ENCODE results near the gene CKB. TPM values are rescaled to one million over a fixed set of nuclear protein-coding genes. Genes with fewer than 3 reads are reported as not detected.

CKB gene
- total RNA-seq, 1 experiment from 2014 or later: 611 TPM

DNA sequence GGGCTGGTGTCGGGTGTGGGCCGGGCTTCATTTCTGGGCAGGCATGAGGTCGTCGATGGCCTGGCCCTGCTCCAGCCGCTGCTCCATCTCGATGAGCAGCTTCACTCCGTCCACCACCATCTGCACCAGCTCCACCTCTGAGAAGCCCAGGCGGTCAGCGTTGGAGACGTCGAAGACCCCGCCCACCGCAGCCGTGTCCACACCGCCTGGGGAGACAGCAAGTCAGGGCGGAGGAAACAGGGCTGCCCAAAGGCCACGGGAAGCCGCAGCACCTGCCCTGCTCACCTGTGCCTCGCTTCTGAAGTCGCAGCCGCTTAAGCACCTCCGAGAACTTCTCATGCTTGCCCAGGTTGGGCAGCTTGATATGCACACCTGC is 2.8 kb downstream of the CKB start:
- no peaks in the 10 kb centered on the region for H3K9me3 Mint-ChIP-seq (ENCODE audit: unreplicated experiment)
- no peaks in the 10 kb centered on the region for H3K27me3 Mint-ChIP-seq (ENCODE audit: insufficient read depth, unreplicated experiment)
- H3K4me1 Mint-ChIP-seq (ENCODE audit: low read depth, unreplicated experiment): peaks cover 13% of the 10 kb centered on the region
- Histone ChIP-seq H3K27me3 (replicated peaks; ENCODE audit: control insufficient read depth, insufficient read depth, low read length) (no peaks in the 10 kb centered on the region), H3K4me1 (peaks cover 32% of the 10 kb centered on the region), H3K9me3 (no peaks in the 10 kb centered on the region), H3K36me3 (ENCODE audit: control insufficient read depth, insufficient read depth, low read length) (peaks cover 9% of the 10 kb centered on the region), H3K4me3 (ENCODE audit: low read depth, low read length) (peak overlapping the region; percentile 95)
- BruUV-seq (replicated peaks): TSS peak; percentile 77
- POLR2A ChIA-PET: no interaction called here
- H3K27ac Mint-ChIP-seq (ENCODE audit: unreplicated experiment): peak overlapping the region; percentile 40
- H3K36me3 Mint-ChIP-seq (ENCODE audit: insufficient read depth, unreplicated experiment): peaks cover 48% of the 10 kb centered on the region
- H3K4me3 Mint-ChIP-seq (ENCODE audit: unreplicated experiment): peak overlapping the region; percentile 74
- DNase-seq: no peak
- intact Hi-C loops (cut with micrococcal nuclease; ENCODE audit: unreplicated experiment): no loop called here
- TF ChIP-seq CTCF (IDR thresholded peaks at IDR 0.05; ENCODE audit: insufficient read depth in 1 of 2, low read depth in 1 of 2, low read length in 1 of 2, severe bottlenecking in 1 of 2, unreplicated experiment in 1 of 2): no peak
- CTCF ChIA-PET: interaction anchor here (0.6 to 2.8 kb wide), 4 partner anchors 23 to 42 kb away, joined by 4 to 49 read pairs (median 12); no protein-coding TSS in a partner anchor

- H3K27me3 ChIP-seq (replicated peaks; ENCODE audit: control insufficient read depth, insufficient read depth, low read length): no peaks in the 10 kb centered on the region
- H3K36me3 ChIP-seq (ENCODE audit: control insufficient read depth, insufficient read depth, low read length): peaks cover 9% of the 10 kb centered on the region
- BruUV-seq (replicated peaks): no TSS peak
- TF ChIP-seq CTCF (IDR thresholded peaks at IDR 0.05; ENCODE audit: insufficient read depth in 1 of 2, low read depth in 1 of 2, low read length in 1 of 2, severe bottlenecking in 1 of 2, unreplicated experiment in 1 of 2): no peak
- peak overlapping the region; percentile 95 for H3K4me3 ChIP-seq (ENCODE audit: low read depth, low read length)
- peak overlapping the region; percentile 40 for H3K27ac Mint-ChIP-seq (ENCODE audit: unreplicated experiment)
- H3K4me1 ChIP-seq: peaks cover 26% of the 10 kb centered on the region
- peaks cover 7% of the 10 kb centered on the region for H3K4me1 Mint-ChIP-seq (ENCODE audit: low read depth, unreplicated experiment)
- CTCF ChIA-PET: interaction anchor here (0.6 to 2.8 kb wide), 12 partner anchors 8 to 461 kb away, joined by 3 to 49 read pairs (median 6); partner anchors contain the start of gene TRMT61A
- peaks cover 46% of the 10 kb centered on the region for H3K36me3 Mint-ChIP-seq (ENCODE audit: insufficient read depth, unreplicated experiment)
- intact Hi-C loops (cut with micrococcal nuclease; ENCODE audit: unreplicated experiment): no loop called here
- peak overlapping the region; percentile 74 for H3K4me3 Mint-ChIP-seq (ENCODE audit: unreplicated experiment)
- no peaks in the 10 kb centered on the region for H3K9me3 Mint-ChIP-seq (ENCODE audit: unreplicated experiment)
- no peaks in the 10 kb centered on the region for H3K9me3 ChIP-seq
- no peaks in the 10 kb centered on the region for H3K27me3 Mint-ChIP-seq (ENCODE audit: insufficient read depth, unreplicated experiment)
- no peak for DNase-seq
- POLR2A ChIA-PET: no interaction called here
Observed at GRCh38 chr14:103519043-103519836, 3.4 kb downstream of the CKB start.

DNA sequence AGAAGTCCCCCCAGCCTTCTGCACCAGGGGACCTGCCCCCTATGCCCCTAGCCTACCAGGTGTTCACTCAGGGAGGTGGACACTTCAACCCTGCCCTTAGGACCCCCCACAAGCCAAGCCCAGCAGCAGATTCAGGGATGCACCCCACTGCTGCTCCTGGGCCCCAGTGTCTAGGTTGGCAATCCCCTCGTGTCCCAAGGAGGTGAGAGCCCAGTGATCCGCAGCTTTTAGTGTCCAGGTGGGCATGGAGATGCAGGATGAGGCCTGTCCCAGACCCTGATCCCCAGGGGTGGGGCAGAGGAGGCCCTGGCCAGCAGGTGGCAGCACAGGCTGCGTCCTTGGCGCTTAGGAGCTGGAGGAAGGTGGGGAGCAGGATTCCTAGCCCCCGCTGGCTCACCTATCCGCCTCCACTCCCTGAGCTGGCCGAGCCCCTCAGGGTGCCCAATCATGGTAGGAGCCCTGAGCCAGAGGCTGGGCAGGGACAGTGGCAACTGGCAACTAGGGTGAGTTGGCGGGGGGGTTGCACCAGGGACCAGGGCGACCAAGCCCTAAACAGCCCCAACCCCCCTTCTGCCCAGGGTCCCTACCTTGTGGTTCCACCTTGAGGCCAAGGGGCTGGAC is 4.1 kb downstream of the CKB start:
- BruUV-seq (replicated peaks): no TSS peak
- Mint-ChIP-seq H3K4me1 (ENCODE audit: low read depth, unreplicated experiment) (peaks cover 7% of the 10 kb centered on the region), H3K9me3 (ENCODE audit: unreplicated experiment) (no peaks in the 10 kb centered on the region), H3K4me3 (ENCODE audit: unreplicated experiment) (peak overlapping the region; percentile 74), H3K36me3 (ENCODE audit: insufficient read depth, unreplicated experiment) (peaks cover 44% of the 10 kb centered on the region), H3K27ac (ENCODE audit: unreplicated experiment) (peak overlapping the region; percentile 40), H3K27me3 (ENCODE audit: insufficient read depth, unreplicated experiment) (no peaks in the 10 kb centered on the region)
- Histone ChIP-seq H3K4me1 (peaks cover 19% of the 10 kb centered on the region), H3K27me3 (replicated peaks; ENCODE audit: control insufficient read depth, insufficient read depth, low read length) (no peaks in the 10 kb centered on the region), H3K36me3 (ENCODE audit: control insufficient read depth, insufficient read depth, low read length) (peaks cover 9% of the 10 kb centered on the region), H3K4me3 (ENCODE audit: low read depth, low read length) (peak overlapping the region; percentile 95), H3K9me3 (no peaks in the 10 kb centered on the region)
- TF ChIP-seq CTCF (IDR thresholded peaks at IDR 0.05; ENCODE audit: insufficient read depth in 1 of 2, low read depth in 1 of 2, low read length in 1 of 2, severe bottlenecking in 1 of 2, unreplicated experiment in 1 of 2): peak; percentile 93 to 94
- intact Hi-C loops (cut with micrococcal nuclease; ENCODE audit: unreplicated experiment): loop anchor here (1.0 kb wide), 1 partner anchor 28 kb away; no protein-coding TSS in a partner anchor
- peak; percentile 78 to 83 for DNase-seq
- ChIA-PET CTCF (interaction anchor here (0.6 to 2.8 kb wide), 12 partner anchors 9 to 221 kb away, joined by 3 to 49 read pairs (median 5); partner anchors contain the start of gene TRMT61A), POLR2A (no interaction called here)

Measured in Caco-2 (cell line).